DND-41 (cell line): ENCODE data around the gene PRAMEF2.
"Not testable (repeated sequence)": the region's sequence is repeated elsewhere in the genome, so short reads cannot be mapped to it uniquely, and the experiment has no call there.

Experiments used
- ATAC-seq: fragments of 200-7000 bp; cut with Tn5 transposase; 3 replicates; pipeline ENCODE4 v1.9.1; 2021; ENCODE audit warnings: low read depth; ENCODE audit not compliant: insufficient read depth
- DNase-seq: peaks from one replicate; pipeline ENCODE4 v3.0.0-alpha.2; 2020
- H2AFZ ChIP-seq: 2 replicates; pipeline ENCODE4 v1.6.0; 2012; ENCODE audit warnings: low read depth, low read length
- H3K27ac ChIP-seq: 2 replicates; pipeline ENCODE4 v1.5.1; 2012; ENCODE audit warnings: low read length, inconsistent platforms
- H3K27me3 ChIP-seq: fragments of 200-600 bp; sonication (generic); 2 replicates; pipeline ENCODE4 v1.6.0; 2012; ENCODE audit warnings: low read length, mild to moderate bottlenecking, inconsistent platforms; ENCODE audit not compliant: insufficient read depth, poor library complexity
- H3K36me3 ChIP-seq: 2 replicates; pipeline ENCODE4 v1.5.1; 2012; ENCODE audit warnings: low read length, inconsistent platforms; ENCODE audit not compliant: insufficient read depth
- H3K4me1 ChIP-seq: 2 replicates; pipeline ENCODE4 v1.5.1; 2012; ENCODE audit warnings: mild to moderate bottlenecking, low read length; ENCODE audit not compliant: insufficient read depth
- H3K4me2 ChIP-seq: 2 replicates; pipeline ENCODE4 v1.6.0; 2012; ENCODE audit warnings: mild to moderate bottlenecking, moderate library complexity, low read length, inconsistent platforms; ENCODE audit not compliant: insufficient read depth
- H3K4me3 ChIP-seq, 2 experiments: fragments of 200-600 bp in 1 of 2; shearing (Covaris generic) in 1 of 2; 2 replicates each; pipeline ENCODE4 v1.5.1; 2012 to 2016; ENCODE audit warnings: inconsistent platforms in 2 of 2, low read length in 2 of 2, mild to moderate bottlenecking in 2 of 2, low read depth in 1 of 2, moderate library complexity in 1 of 2
- H3K79me2 ChIP-seq: 2 replicates; pipeline ENCODE4 v1.6.0; 2012; ENCODE audit warnings: low read length, inconsistent platforms; ENCODE audit not compliant: insufficient read depth
- H3K9ac ChIP-seq: 2 replicates; pipeline ENCODE4 v1.6.0; 2012; ENCODE audit warnings: low read depth, mild to moderate bottlenecking, inconsistent platforms, low read length, moderate library complexity
- H3K9me3 ChIP-seq: 2 replicates; pipeline ENCODE4 v1.5.1; 2012; ENCODE audit warnings: low read length, moderate library complexity, mild to moderate bottlenecking, inconsistent platforms; ENCODE audit not compliant: insufficient read depth, severe bottlenecking
- H4K20me1 ChIP-seq: 2 replicates; pipeline ENCODE4 v1.6.0; 2012; ENCODE audit warnings: low read length; ENCODE audit not compliant: insufficient read depth
- CTCF ChIP-seq: IDR thresholded peaks from 2 replicates; pipeline ENCODE4 v1.5.1; 2012; ENCODE audit warnings: borderline replicate concordance, low read length, moderate library complexity, mild to moderate bottlenecking; ENCODE audit not compliant: poor library complexity, severe bottlenecking; ENCODE audit errors: extremely low read depth
- EZH2 ChIP-seq: IDR thresholded peaks from 3 replicates; pipeline ENCODE4 v1.6.1; 2012; ENCODE audit warnings: borderline replicate concordance, low read depth, mild to moderate bottlenecking, moderate library complexity, low read length, inconsistent platforms; ENCODE audit not compliant: severe bottlenecking

The PRAMEF2 gene

GRCh38 chr1:12856786-12857185 is at the start of gene PRAMEF2:
TSS of gene PRAMEF2 (plus strand) at chr1:12857086. CDS start at chr1:12859010, 1,924 bp downstream.
- not testable (repeated sequence) for H3K4me1 ChIP-seq, H3K4me2 ChIP-seq, DNase-seq, ATAC-seq, H3K36me3 ChIP-seq, H3K27ac ChIP-seq, H4K20me1 ChIP-seq, H3K79me2 ChIP-seq, H3K9ac ChIP-seq, H3K27me3 ChIP-seq, H3K4me3 ChIP-seq, H2AFZ ChIP-seq, H3K9me3 ChIP-seq

- Histone ChIP-seq H3K9me3 (no peaks in the 10 kb centered on the region), H3K27ac (no peak overlapping the region), H3K4me1 (no peaks in the 10 kb centered on the region), H3K79me2 (no peaks in the 10 kb centered on the region), H3K27me3 (peaks cover 4% of the 10 kb centered on the region), H3K4me2 (no peak overlapping the region), H4K20me1 (no peaks in the 10 kb centered on the region), H3K4me3 (no peak overlapping the region), H3K36me3 (no peaks in the 10 kb centered on the region), H3K9ac (no peak overlapping the region), H2AFZ (no peak overlapping the region)
- DNase-seq = no peak
- TF ChIP-seq EZH2 = no peak
- TF ChIP-seq CTCF = no peak
- no peak for ATAC-seq
These were observed 47.0 kb upstream of the PRAMEF2 start for GRCh38 chr1:12809933-12810332.

GRCh38 chr1:12810691-12811408 is 46.0 kb upstream of the PRAMEF2 start:
- DNase-seq (no peak), ATAC-seq (no peak)
- no peaks in the 10 kb centered on the region for H3K79me2 ChIP-seq
- no peaks in the 10 kb centered on the region for H3K9me3 ChIP-seq
- H3K4me2 ChIP-seq = no peak overlapping the region
- H3K27me3 ChIP-seq = peaks cover 4% of the 10 kb centered on the region
- H3K4me3 ChIP-seq = no peak overlapping the region
- H4K20me1 ChIP-seq = no peaks in the 10 kb centered on the region
- H3K27ac ChIP-seq = no peak overlapping the region
- H3K9ac ChIP-seq = no peak overlapping the region
- no peak overlapping the region for H2AFZ ChIP-seq
- no peaks in the 10 kb centered on the region for H3K4me1 ChIP-seq
- no peaks in the 10 kb centered on the region for H3K36me3 ChIP-seq
- TF ChIP-seq EZH2 (no peak), CTCF (no peak)

GRCh38 chr1:12811409-12811784 is 45.5 kb upstream of the PRAMEF2 start:
- Histone ChIP-seq H3K9ac (no peak overlapping the region), H3K79me2 (no peaks in the 10 kb centered on the region), H3K4me3 (no peak overlapping the region), H3K4me1 (no peaks in the 10 kb centered on the region), H3K9me3 (no peaks in the 10 kb centered on the region), H2AFZ (no peak overlapping the region), H3K27me3 (peaks cover 4% of the 10 kb centered on the region), H3K36me3 (no peaks in the 10 kb centered on the region), H3K4me2 (no peak overlapping the region), H3K27ac (no peak overlapping the region), H4K20me1 (no peaks in the 10 kb centered on the region)
- DNase-seq (no peak), ATAC-seq (no peak)
- TF ChIP-seq CTCF = no peak
- no peak for TF ChIP-seq EZH2

DNA sequence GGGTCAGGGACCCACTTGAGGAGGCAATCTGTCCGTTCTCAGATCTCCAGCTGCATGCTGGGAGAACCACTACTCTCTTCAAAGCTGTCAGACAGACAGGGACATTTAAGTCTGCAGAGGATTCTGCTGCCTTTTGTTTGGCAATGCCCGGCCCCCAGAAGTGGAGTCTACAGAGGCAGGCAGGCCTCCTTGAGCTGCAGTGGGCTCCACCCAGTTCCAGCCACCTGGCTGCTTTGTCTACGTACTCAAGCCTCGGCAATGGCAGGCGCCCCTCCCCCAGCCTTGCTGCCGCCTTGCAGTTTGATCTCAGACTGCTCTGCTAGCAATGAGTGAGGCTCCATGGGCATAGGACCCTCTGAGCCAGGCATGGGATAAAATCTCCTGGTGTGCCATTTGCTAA is 37.8 kb upstream of the PRAMEF2 start:
- not testable (repeated sequence) for H3K79me2 ChIP-seq, H3K4me2 ChIP-seq, H3K4me1 ChIP-seq, H3K27ac ChIP-seq, H4K20me1 ChIP-seq, H3K36me3 ChIP-seq, DNase-seq, H2AFZ ChIP-seq, H3K9me3 ChIP-seq, H3K27me3 ChIP-seq, H3K9ac ChIP-seq, ATAC-seq, H3K4me3 ChIP-seq

- not testable (repeated sequence) for H3K27ac ChIP-seq, ATAC-seq
These were observed 25.6 kb upstream of the PRAMEF2 start, which contains the start of gene PRAMEF11 for GRCh38 chr1:12831310-12831709. TSS of gene PRAMEF11 (minus strand) at chr1:12831410. CDS start at chr1:12828789, 2,621 bp downstream.

More at GRCh38 chr1:12831310-12831709, 25.6 kb upstream of the PRAMEF2 start, which contains the start of gene PRAMEF11:
- not testable (repeated sequence) for H3K4me2 ChIP-seq, H3K36me3 ChIP-seq, H4K20me1 ChIP-seq, H2AFZ ChIP-seq, H3K79me2 ChIP-seq, H3K4me3 ChIP-seq, H3K9ac ChIP-seq, DNase-seq, H3K9me3 ChIP-seq, H3K27me3 ChIP-seq, H3K4me1 ChIP-seq
